Stomach (tissue), 4 donors: ENCODE measurements around the gene APRT.

Experiments
- POLR2A ChIP-seq, 4 donors: fragments of 450-650 bp; IDR thresholded peaks; one replicate each; pipeline ENCODE4 v1.6.1; 2016; ENCODE audit warnings: antibody characterized with exemption in 4 of 4, control low read depth in 2 of 4, mild to moderate bottlenecking in 1 of 4, moderate library complexity in 1 of 4
- POLR2AphosphoS5 ChIP-seq, 3 donors: sonication (generic); formaldehyde crosslinking; IDR thresholded peaks; one replicate each; pipeline ENCODE4 v1.6.1; 2016; ENCODE audit warnings: antibody characterized with exemption in 3 of 3
- TF ChIP-seq, protein P1 (sequence below), 7 experiments: fragments of 450-650 bp in 4 of 7; fragments of 200-600 bp in 3 of 7; sonication (generic) in 3 of 7; IDR thresholded peaks; one replicate each; pipeline ENCODE4 v1.5.1; 2016 to 2019; ENCODE audit warnings: antibody characterized with exemption in 7 of 7, control low read depth in 2 of 7, mild to moderate bottlenecking in 1 of 7

DNA sequence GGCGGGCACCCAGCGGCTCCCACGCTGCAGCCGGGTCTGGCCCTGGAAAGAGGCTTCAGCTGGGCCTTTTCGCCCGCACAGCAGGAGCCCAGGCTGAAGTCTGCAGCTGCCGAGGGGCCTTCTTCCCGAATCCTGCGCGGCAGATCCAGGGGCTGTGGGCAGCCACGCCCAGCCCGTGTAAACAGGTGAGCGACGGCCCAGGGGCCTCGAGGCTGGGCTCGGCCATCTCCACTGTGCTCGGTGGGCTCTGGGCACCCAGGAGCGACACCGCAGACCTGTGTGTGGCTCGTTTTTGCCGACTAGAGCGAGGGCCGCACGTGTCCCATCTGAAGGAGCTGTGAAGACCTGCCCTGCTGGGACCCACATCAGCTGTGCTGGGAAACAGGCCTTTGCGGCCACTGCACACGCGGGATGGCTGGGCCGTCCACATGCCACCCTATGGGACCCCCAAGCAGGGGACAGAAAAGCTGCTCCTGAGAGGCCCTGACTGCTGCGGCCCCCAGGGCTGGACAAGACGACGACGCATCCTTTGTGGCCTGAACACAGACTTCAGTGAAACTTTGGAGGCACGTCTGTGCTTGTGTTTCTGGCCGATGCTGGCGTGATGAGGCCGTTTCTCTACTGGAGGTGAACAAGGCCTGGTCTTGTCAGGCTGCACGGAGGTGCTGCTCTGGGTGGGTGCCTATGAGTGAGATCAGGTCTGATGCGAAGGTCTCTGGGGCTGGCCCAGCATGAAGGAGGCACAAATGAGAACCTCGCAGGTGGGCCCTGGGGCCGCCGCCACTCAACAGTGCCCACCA, 5.2 kb upstream of the APRT start:
- no peak for TF ChIP-seq POLR2AphosphoS5 (IDR thresholded peaks at IDR 0.05)
- TF ChIP-seq, protein P1, sequence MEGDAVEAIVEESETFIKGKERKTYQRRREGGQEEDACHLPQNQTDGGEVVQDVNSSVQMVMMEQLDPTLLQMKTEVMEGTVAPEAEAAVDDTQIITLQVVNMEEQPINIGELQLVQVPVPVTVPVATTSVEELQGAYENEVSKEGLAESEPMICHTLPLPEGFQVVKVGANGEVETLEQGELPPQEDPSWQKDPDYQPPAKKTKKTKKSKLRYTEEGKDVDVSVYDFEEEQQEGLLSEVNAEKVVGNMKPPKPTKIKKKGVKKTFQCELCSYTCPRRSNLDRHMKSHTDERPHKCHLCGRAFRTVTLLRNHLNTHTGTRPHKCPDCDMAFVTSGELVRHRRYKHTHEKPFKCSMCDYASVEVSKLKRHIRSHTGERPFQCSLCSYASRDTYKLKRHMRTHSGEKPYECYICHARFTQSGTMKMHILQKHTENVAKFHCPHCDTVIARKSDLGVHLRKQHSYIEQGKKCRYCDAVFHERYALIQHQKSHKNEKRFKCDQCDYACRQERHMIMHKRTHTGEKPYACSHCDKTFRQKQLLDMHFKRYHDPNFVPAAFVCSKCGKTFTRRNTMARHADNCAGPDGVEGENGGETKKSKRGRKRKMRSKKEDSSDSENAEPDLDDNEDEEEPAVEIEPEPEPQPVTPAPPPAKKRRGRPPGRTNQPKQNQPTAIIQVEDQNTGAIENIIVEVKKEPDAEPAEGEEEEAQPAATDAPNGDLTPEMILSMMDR (IDR thresholded peaks at IDR 0.05): no peak
- no peak for TF ChIP-seq POLR2A (IDR thresholded peaks at IDR 0.05)
